Mesenchymal stem cell (in vitro differentiated cells and primary cell): ENCODE data around the gene PXMP2.

ENCODE experiments used
- DNase-seq: peaks from one replicate; pipeline ENCODE4 v3.0.0-alpha.2; 2013
- H2AFZ ChIP-seq: one replicate; pipeline ENCODE4 v1.6.1; 2013; ENCODE audit warnings: low read depth, mild to moderate bottlenecking, control low read depth, inconsistent platforms, low read length, moderate library complexity
- H2AK5ac ChIP-seq: 2 replicates; pipeline ENCODE4 v1.6.1; 2013; ENCODE audit warnings: low read length, moderate library complexity, mild to moderate bottlenecking, inconsistent platforms; ENCODE audit not compliant: severe bottlenecking
- H2BK120ac ChIP-seq: one replicate; pipeline ENCODE4 v1.6.1; 2013; ENCODE audit warnings: low read depth, mild to moderate bottlenecking, inconsistent platforms, low read length, moderate library complexity
- H2BK12ac ChIP-seq, 2 experiments: one replicate each; pipeline ENCODE4 v1.6.1; 2013; ENCODE audit warnings: inconsistent platforms in 2 of 2, low read length in 2 of 2, mild to moderate bottlenecking in 2 of 2, moderate library complexity in 2 of 2, control low read depth in 1 of 2
- H2BK15ac ChIP-seq: one replicate; pipeline ENCODE4 v1.6.1; 2013; ENCODE audit warnings: mild to moderate bottlenecking, low read depth, inconsistent platforms; ENCODE audit not compliant: poor library complexity, severe bottlenecking
- H2BK5ac ChIP-seq: 2 replicates; pipeline ENCODE4 v1.6.1; 2013; ENCODE audit warnings: low read depth, mild to moderate bottlenecking, low read length, control low read depth, inconsistent platforms; ENCODE audit not compliant: poor library complexity, severe bottlenecking
- H3K14ac ChIP-seq, 2 experiments: one replicate each; pipeline ENCODE4 v1.6.1; 2013; ENCODE audit warnings: inconsistent platforms in 2 of 2, low read length in 2 of 2, control low read depth in 1 of 2, mild to moderate bottlenecking in 1 of 2, moderate library complexity in 1 of 2
- H3K18ac ChIP-seq, 2 experiments: one replicate each; pipeline ENCODE4 v1.6.1; 2013; ENCODE audit warnings: inconsistent platforms in 2 of 2, low read length in 2 of 2, control low read depth in 1 of 2, low read depth in 1 of 2, mild to moderate bottlenecking in 1 of 2
- H3K23ac ChIP-seq, 2 experiments: one replicate each; pipeline ENCODE4 v1.6.1; 2013; ENCODE audit warnings: inconsistent platforms in 2 of 2, low read length in 2 of 2, mild to moderate bottlenecking in 2 of 2, moderate library complexity in 2 of 2, control low read depth in 1 of 2
- H3K27ac ChIP-seq: 2 replicates; pipeline ENCODE4 v1.5.1; 2013; ENCODE audit warnings: mild to moderate bottlenecking, moderate library complexity, low read length, control low read depth, inconsistent platforms; ENCODE audit not compliant: poor library complexity, severe bottlenecking
- H3K27me3 ChIP-seq, 2 experiments: 2 replicates each; pipeline versions ENCODE4 v1.6.1 to v1.7.0; 2013; ENCODE audit warnings: low read length in 2 of 2, mild to moderate bottlenecking in 2 of 2, moderate library complexity in 2 of 2, control low read depth in 1 of 2, inconsistent platforms in 1 of 2; ENCODE audit not compliant: control insufficient read depth in 1 of 2, insufficient read depth in 1 of 2
- H3K36me3 ChIP-seq, 2 experiments: 2 replicates each; pipeline versions ENCODE4 v1.6.1 to v1.7.0; 2013; ENCODE audit warnings: low read length in 2 of 2, control low read depth in 1 of 2, inconsistent platforms in 1 of 2, low read depth in 1 of 2, mild to moderate bottlenecking in 1 of 2; ENCODE audit not compliant: insufficient read depth in 2 of 2, control insufficient read depth in 1 of 2
- H3K4ac ChIP-seq, 2 experiments: one replicate each; pipeline ENCODE4 v1.6.1; 2013; ENCODE audit warnings: inconsistent platforms in 2 of 2, low read length in 2 of 2, mild to moderate bottlenecking in 2 of 2, moderate library complexity in 2 of 2, control low read depth in 1 of 2, low read depth in 1 of 2
- H3K4me1 ChIP-seq: 2 replicates; pipeline ENCODE4 v1.6.1; 2013; ENCODE audit warnings: low read depth, low read length, control low read depth; ENCODE audit not compliant: control insufficient read depth, insufficient read depth
- H3K4me2 ChIP-seq: 2 replicates; pipeline ENCODE4 v1.6.1; 2013; ENCODE audit warnings: low read length, mild to moderate bottlenecking, inconsistent platforms; ENCODE audit not compliant: poor library complexity, severe bottlenecking
- H3K4me3 ChIP-seq, 2 experiments: 2 replicates each; pipeline versions ENCODE4 v1.5.1 to v1.7.0; 2013; ENCODE audit warnings: low read length in 2 of 2, mild to moderate bottlenecking in 2 of 2, control low read depth in 1 of 2, low read depth in 1 of 2; ENCODE audit not compliant: insufficient read depth in 1 of 2
- H3K79me1 ChIP-seq: replicated peaks from 2 replicates; pipeline ENCODE4 v1.6.1; 2013; ENCODE audit warnings: mild to moderate bottlenecking, control low read depth, low read length, inconsistent platforms; ENCODE audit not compliant: poor library complexity, severe bottlenecking
- H3K9ac ChIP-seq: 2 replicates; pipeline ENCODE4 v1.7.0; 2013; ENCODE audit warnings: mild to moderate bottlenecking, low read length, moderate library complexity
- H3K9me3 ChIP-seq: 2 replicates; pipeline ENCODE4 v1.7.0; 2013; ENCODE audit warnings: mild to moderate bottlenecking, low read length; ENCODE audit not compliant: control insufficient read depth
- H4K8ac ChIP-seq: one replicate; pipeline ENCODE4 v1.6.1; 2013; ENCODE audit warnings: inconsistent platforms, mild to moderate bottlenecking, low read length, moderate library complexity
- H4K91ac ChIP-seq: one replicate; pipeline ENCODE4 v1.6.1; 2013; ENCODE audit warnings: mild to moderate bottlenecking, low read length, inconsistent platforms
- WGBS: methylation state at CpG from one replicate; pipeline ENCODE4 v1.1.7; 2013; ENCODE audit warnings: mixed read lengths; 5-methylcytosine and 5-hydroxymethylcytosine counted together

The PXMP2 gene

DNA sequence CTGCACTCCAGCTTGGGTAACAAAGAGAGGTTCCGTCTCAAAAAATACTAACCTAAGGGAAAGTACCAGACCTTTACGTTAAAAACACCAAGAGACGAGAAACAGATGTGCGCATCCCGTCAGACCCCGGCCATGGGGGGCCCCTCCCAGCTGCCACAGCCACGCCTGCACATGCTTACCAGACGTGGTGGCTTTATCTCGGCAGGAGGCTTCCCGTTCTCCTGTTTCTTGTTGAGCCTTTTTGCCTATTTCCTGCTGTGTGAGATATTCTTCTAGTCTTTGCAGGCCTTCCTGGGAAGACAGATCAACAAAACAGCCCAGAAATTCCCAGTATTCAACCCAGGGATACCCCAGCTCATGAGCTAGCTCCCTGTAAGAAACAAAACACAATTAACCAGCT lies 46.8 kb downstream of the PXMP2 start:
- Histone ChIP-seq H3K23ac (no peak overlapping the region), H3K4me3 (no peak overlapping the region), H2BK12ac (no peak overlapping the region), H3K27me3 (no peaks in the 10 kb centered on the region), H3K4me1 (peaks cover 3% of the 10 kb centered on the region), H4K8ac (no peak overlapping the region), H2AK5ac (no peak overlapping the region), H2BK5ac (no peak overlapping the region), H3K14ac (no peak overlapping the region), H3K79me1 (peaks cover 32% of the 10 kb centered on the region), H3K18ac (no peak overlapping the region), H2AFZ (no peak overlapping the region), H2BK120ac (no peak overlapping the region), H3K9me3 (no peaks in the 10 kb centered on the region), H3K27ac (peak overlapping the region; percentile 34), H3K36me3 (peaks cover 90 to 91% of the 10 kb centered on the region in 2 experiments), H3K4ac (no peak overlapping the region), H3K4me2 (no peak overlapping the region), H3K9ac (no peak overlapping the region), H2BK15ac (no peak overlapping the region), H4K91ac (no peak overlapping the region)
- 84% methylated on average over 10 of the region's 10 CpGs for WGBS
- no peak for DNase-seq

DNA sequence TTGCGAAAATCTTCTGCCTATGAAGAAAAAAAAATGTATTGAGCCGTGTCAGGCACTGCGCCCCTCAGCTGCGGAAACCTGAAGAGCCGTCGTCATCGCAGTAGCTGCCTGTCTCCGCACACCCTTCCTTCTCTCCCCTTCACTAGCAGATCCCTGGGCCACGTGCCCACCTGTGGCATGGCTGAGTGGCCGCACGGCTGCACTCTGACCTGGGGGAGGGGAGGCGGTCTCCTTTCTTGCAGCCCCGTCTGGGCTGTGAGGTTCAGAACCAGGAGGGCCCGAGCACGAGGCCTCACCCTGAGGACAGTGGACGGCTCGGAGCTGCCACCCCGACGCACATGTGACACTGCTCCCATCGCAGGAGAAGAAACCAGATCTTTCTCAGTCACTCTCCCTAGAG lies 48.1 kb downstream of the PXMP2 start:
- Histone ChIP-seq H3K4me1 (peaks cover 3% of the 10 kb centered on the region), H4K91ac (no peak overlapping the region), H2BK5ac (no peak overlapping the region), H3K79me1 (peaks cover 40% of the 10 kb centered on the region), H3K23ac (no peak overlapping the region), H3K9ac (no peak overlapping the region), H3K18ac (no peak overlapping the region), H2AK5ac (no peak overlapping the region), H3K14ac (no peak overlapping the region), H3K4ac (no peak overlapping the region), H4K8ac (no peak overlapping the region), H2AFZ (no peak overlapping the region), H3K27ac (no peak overlapping the region), H3K4me3 (no peak overlapping the region), H2BK120ac (no peak overlapping the region), H3K9me3 (no peaks in the 10 kb centered on the region), H2BK15ac (no peak overlapping the region), H3K4me2 (no peak overlapping the region), H3K36me3 (peaks cover 90 to 94% of the 10 kb centered on the region in 2 experiments), H3K27me3 (no peaks in the 10 kb centered on the region), H2BK12ac (no peak overlapping the region)
- WGBS, result 98% methylated on average over 20 of the region's 20 CpGs
- DNase-seq, result no peak

DNA sequence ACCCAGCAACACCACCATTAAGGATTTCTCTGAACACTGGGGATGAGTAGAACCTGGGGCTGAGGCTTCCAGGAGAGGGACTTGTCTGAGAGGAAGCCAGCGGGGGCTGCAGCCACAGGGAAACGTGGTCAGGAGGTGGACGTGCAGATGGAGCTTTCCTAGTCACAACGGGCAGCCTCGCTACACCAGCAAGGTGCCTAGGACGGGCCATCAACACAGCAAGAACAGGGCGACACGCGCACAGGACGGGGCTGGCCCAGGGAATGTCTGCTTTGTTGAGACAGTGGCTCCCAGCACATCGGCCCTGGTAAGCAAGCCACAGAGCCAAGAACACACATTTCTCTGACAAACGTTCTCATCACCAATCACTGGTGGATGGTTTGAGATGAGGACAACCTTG lies 49.0 kb downstream of the PXMP2 start:
- H3K9me3 ChIP-seq, result no peaks in the 10 kb centered on the region
- 94% methylated on average over 12 of the region's 12 CpGs for WGBS
- no peak overlapping the region for H2BK12ac ChIP-seq
- no peak overlapping the region for H3K14ac ChIP-seq
- peaks cover 90 to 94% of the 10 kb centered on the region in 2 experiments for H3K36me3 ChIP-seq
- H2AFZ ChIP-seq, result no peak overlapping the region
- H3K27ac ChIP-seq, result no peak overlapping the region
- H3K27me3 ChIP-seq, result no peaks in the 10 kb centered on the region
- no peak overlapping the region for H2BK120ac ChIP-seq
- no peak overlapping the region for H3K23ac ChIP-seq
- H3K4me3 ChIP-seq, result no peak overlapping the region
- H4K91ac ChIP-seq, result no peak overlapping the region
- H4K8ac ChIP-seq, result no peak overlapping the region
- no peak overlapping the region for H2BK15ac ChIP-seq
- H3K4me1 ChIP-seq, result peaks cover 3% of the 10 kb centered on the region
- no peak for DNase-seq
- H2AK5ac ChIP-seq, result no peak overlapping the region
- H3K4ac ChIP-seq, result no peak overlapping the region
- no peak overlapping the region for H3K18ac ChIP-seq
- peaks cover 40% of the 10 kb centered on the region for H3K79me1 ChIP-seq
- no peak overlapping the region for H3K4me2 ChIP-seq
- no peak overlapping the region for H2BK5ac ChIP-seq
- H3K9ac ChIP-seq, result no peak overlapping the region

DNA sequence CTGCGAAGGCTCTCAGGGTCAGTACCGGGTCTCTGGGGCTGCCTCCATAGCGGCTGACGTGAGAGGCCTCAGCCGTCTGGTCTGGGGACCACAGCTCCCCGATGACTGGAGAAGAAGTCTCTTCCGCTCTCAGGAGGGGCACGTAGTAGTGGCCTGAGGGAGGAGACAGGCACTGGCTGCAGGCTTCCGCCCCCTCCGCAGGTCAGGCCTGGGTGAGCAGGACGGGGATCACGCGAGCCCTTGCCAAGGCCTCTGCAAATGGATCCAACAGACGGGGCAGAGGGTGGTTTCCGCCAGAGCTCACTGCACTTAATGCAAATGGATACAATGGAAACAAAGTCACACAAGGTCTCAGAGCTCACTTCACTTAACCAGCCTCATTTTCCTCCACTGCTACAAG lies 49.5 kb downstream of the PXMP2 start:
- Histone ChIP-seq H2BK5ac (no peak overlapping the region), H3K4me2 (no peak overlapping the region), H2AFZ (no peak overlapping the region), H3K14ac (no peak overlapping the region), H3K23ac (no peak overlapping the region), H3K9ac (no peak overlapping the region), H2BK12ac (no peak overlapping the region), H3K36me3 (peaks cover 85 to 94% of the 10 kb centered on the region in 2 experiments), H2AK5ac (no peak overlapping the region), H3K18ac (no peak overlapping the region), H3K4me3 (no peak overlapping the region), H3K9me3 (no peaks in the 10 kb centered on the region), H3K79me1 (peaks cover 37% of the 10 kb centered on the region), H3K4me1 (peaks cover 3% of the 10 kb centered on the region), H3K27ac (no peak overlapping the region), H2BK15ac (no peak overlapping the region), H4K8ac (no peak overlapping the region), H3K4ac (no peak overlapping the region), H2BK120ac (no peak overlapping the region), H3K27me3 (no peaks in the 10 kb centered on the region), H4K91ac (no peak overlapping the region)
- WGBS, result 96% methylated on average over 13 of the region's 15 CpGs
- no peak for DNase-seq
